Measurements from ENCODE around the gene TRPV5. TPM values are rescaled to one million over a fixed set of nuclear protein-coding genes. Genes with fewer than 3 reads are reported as not detected.

TRPV5 gene
- total RNA-seq, 4 donors from 2014 or later = not detected

- DNase-seq (ENCODE audit: low spot score in 2 of 2) = no peak
- Histone ChIP-seq H3K36me3 (no peaks in the 10 kb centered on the region), H3K27me3 (no peaks in the 10 kb centered on the region), H3K4me3 (no peak overlapping the region), H3K4me1 (peaks cover 16% of the 10 kb centered on the region), H3K9me3 (no peaks in the 10 kb centered on the region), H3K27ac (no peak overlapping the region)
- TF ChIP-seq POLR2A (IDR thresholded peaks at IDR 0.05) = no peak
- no peak for TF ChIP-seq CTCF (IDR thresholded peaks at IDR 0.05)
- no peak for TF ChIP-seq POLR2AphosphoS5 (IDR thresholded peaks at IDR 0.05)
- TF ChIP-seq EP300 (IDR thresholded peaks at IDR 0.05) = no peak
These were observed 29.4 kb downstream of the TRPV5 start for GRCh38 chr7:142904128-142904527.

- H3K9me3 ChIP-seq = no peaks in the 10 kb centered on the region
- H3K36me3 ChIP-seq = no peaks in the 10 kb centered on the region
- WGBS = 64% methylated on average over 15 of the region's 15 CpGs
- peaks cover 30% of the 10 kb centered on the region for H3K4me1 ChIP-seq
- TF ChIP-seq EP300 (IDR thresholded peaks at IDR 0.05) (no peak), POLR2A (IDR thresholded peaks at IDR 0.05) (no peak), POLR2AphosphoS5 (IDR thresholded peaks at IDR 0.05) (no peak), CTCF (IDR thresholded peaks at IDR 0.05) (no peak)
- H3K27me3 ChIP-seq = no peaks in the 10 kb centered on the region
- no peak overlapping the region for H3K4me3 ChIP-seq
- H3K27ac ChIP-seq = peak overlapping the region; percentile 4
- peak in 1 of 2 donors; percentile 35 for DNase-seq (ENCODE audit: low spot score in 2 of 2)
These were observed 31.9 kb downstream of the TRPV5 start for GRCh38 chr7:142901426-142902259.

- TF ChIP-seq POLR2A (IDR thresholded peaks at IDR 0.05) (no peak), CTCF (IDR thresholded peaks at IDR 0.05) (no peak), POLR2AphosphoS5 (IDR thresholded peaks at IDR 0.05) (no peak), EP300 (IDR thresholded peaks at IDR 0.05) (no peak)
- 19% methylated on average over 3 of the region's 3 CpGs for WGBS
- no peaks in the 10 kb centered on the region for H3K9me3 ChIP-seq
These were observed 33.9 kb downstream of the TRPV5 start for GRCh38 chr7:142899661-142900060.

GRCh38 chr7:142898377-142899170, 35.0 kb downstream of the TRPV5 start:
- H3K27ac ChIP-seq = no peak overlapping the region
- peaks cover 30% of the 10 kb centered on the region for H3K4me1 ChIP-seq
- peak in 1 of 2 donors; percentile 72 for DNase-seq (ENCODE audit: low spot score in 2 of 2)

More at GRCh38 chr7:142899661-142900060, 33.9 kb downstream of the TRPV5 start:
- Histone ChIP-seq H3K27ac (no peak overlapping the region), H3K36me3 (no peaks in the 10 kb centered on the region), H3K27me3 (no peaks in the 10 kb centered on the region), H3K4me1 (peaks cover 30% of the 10 kb centered on the region), H3K4me3 (no peak overlapping the region)
- peak in 1 of 2 donors; percentile 6 for DNase-seq (ENCODE audit: low spot score in 2 of 2)

More at GRCh38 chr7:142898377-142899170, 35.0 kb downstream of the TRPV5 start:
- Histone ChIP-seq H3K27me3 (no peaks in the 10 kb centered on the region), H3K4me3 (no peak overlapping the region), H3K36me3 (no peaks in the 10 kb centered on the region), H3K9me3 (no peaks in the 10 kb centered on the region)
- WGBS = 35% methylated on average over 3 of the region's 3 CpGs
- TF ChIP-seq POLR2A (IDR thresholded peaks at IDR 0.05) (no peak), CTCF (IDR thresholded peaks at IDR 0.05) (no peak), POLR2AphosphoS5 (IDR thresholded peaks at IDR 0.05) (no peak), EP300 (IDR thresholded peaks at IDR 0.05) (no peak)
